HG03039 (cell line): ENCODE measurements around the gene FOXP4.
A peak's percentile ranks its signal among the peaks of the same experiment; 100 is the strongest.

Experiments
- ATAC-seq: cut with Tn5 transposase; IDR thresholded peaks from one replicate; pipeline ENCODE4 v1.9.1; 2021; ENCODE audit warnings: mild to moderate bottlenecking, moderate library complexity; ENCODE audit not compliant: unreplicated experiment

Gene FOXP4

GRCh38 chr6:41545703-41546474, at the start of gene FOXP4:
TSS of gene FOXP4 (plus strand) at chr6:41546381. CDS start at chr6:41565761, 19,380 bp downstream.
- peak; percentile 61 for ATAC-seq

- no peak for ATAC-seq
Measured at GRCh38 chr6:41497573-41497972, 48.6 kb upstream of the FOXP4 start.

GRCh38 chr6:41497994-41498393, 48.2 kb upstream of the FOXP4 start:
- no peak for ATAC-seq

- no peak for ATAC-seq
Measured at GRCh38 chr6:41498968-41499599, 47.1 kb upstream of the FOXP4 start.

GRCh38 chr6:41500561-41500960, 45.6 kb upstream of the FOXP4 start:
- no peak for ATAC-seq

- ATAC-seq, result no peak
Measured at GRCh38 chr6:41502566-41502916, 43.6 kb upstream of the FOXP4 start.

- no peak for ATAC-seq
Measured at GRCh38 chr6:41502917-41503671, 43.1 kb upstream of the FOXP4 start.

GRCh38 chr6:41503827-41504465, 42.2 kb upstream of the FOXP4 start:
- no peak for ATAC-seq

GRCh38 chr6:41504466-41505121, 41.6 kb upstream of the FOXP4 start:
- no peak for ATAC-seq

- ATAC-seq, result no peak
Measured at GRCh38 chr6:41505122-41506049, 40.8 kb upstream of the FOXP4 start.

- ATAC-seq, result no peak
Measured at GRCh38 chr6:41508479-41508878, 37.7 kb upstream of the FOXP4 start.

- ATAC-seq, result no peak
Measured at GRCh38 chr6:41509580-41509979, 36.6 kb upstream of the FOXP4 start.

- no peak for ATAC-seq
Measured at GRCh38 chr6:41511443-41512060, 34.6 kb upstream of the FOXP4 start.

- no peak for ATAC-seq
Measured at GRCh38 chr6:41512146-41512701, 34.0 kb upstream of the FOXP4 start.

GRCh38 chr6:41515995-41516394, 30.2 kb upstream of the FOXP4 start:
- ATAC-seq, result no peak

GRCh38 chr6:41518118-41518517, 28.1 kb upstream of the FOXP4 start:
- ATAC-seq, result no peak

GRCh38 chr6:41519305-41519744, 26.9 kb upstream of the FOXP4 start:
- ATAC-seq, result no peak

GRCh38 chr6:41519745-41520699, 26.2 kb upstream of the FOXP4 start:
- no peak for ATAC-seq
